Measurements from ENCODE around the gene SPATA6L. TPM values are rescaled to one million over a fixed set of nuclear protein-coding genes. Genes with fewer than 3 reads are reported as not detected.
A peak's percentile ranks its signal among the peaks of the same experiment; 100 is the strongest.

SPATA6L gene
- total and polyA plus RNA-seq, 9 of the 15 experiments (the other 6 are each of a cell fraction or from before 2014, with no cell fraction given) = 0.03 to 1.00 (median 0.08) TPM; not detected in 4

- peak overlapping the region; percentile 97 for H3K4me2 ChIP-seq (ENCODE audit: insufficient read depth, low read length)
- ChIA-PET CTCF (ENCODE audit: low intra/inter-chr PET ratio) (no interaction called here), POLR2A (interaction anchor here (1.4 kb wide), 1 partner anchor 11 kb away, joined by 4 read pairs; no protein-coding TSS in a partner anchor)
- no peaks in the 10 kb centered on the region for H3K27me3 ChIP-seq (ENCODE audit: control insufficient read depth in 2 of 2, insufficient read depth in 2 of 2, low read length in 2 of 2)
- TF ChIP-seq MEF2A (IDR thresholded peaks at IDR 0.05; ENCODE audit: control insufficient read depth, low read depth, low read length) = peak; percentile 69; the same call in 1 of the 2 replicates
- TF ChIP-seq POLR3G (IDR thresholded peaks at IDR 0.05; ENCODE audit: extremely low read depth, insufficient read length, insufficient replicate concordance) = no peak
- TF ChIP-seq ATF3 (IDR thresholded peaks at IDR 0.05) = peak; percentile 23; the same call in 1 of the 2 replicates
- TF ChIP-seq ATF3 (CRISPR knock-in tag; conservative IDR thresholded peaks at IDR 0.05) = no peak
- TF ChIP-seq, protein P1, sequence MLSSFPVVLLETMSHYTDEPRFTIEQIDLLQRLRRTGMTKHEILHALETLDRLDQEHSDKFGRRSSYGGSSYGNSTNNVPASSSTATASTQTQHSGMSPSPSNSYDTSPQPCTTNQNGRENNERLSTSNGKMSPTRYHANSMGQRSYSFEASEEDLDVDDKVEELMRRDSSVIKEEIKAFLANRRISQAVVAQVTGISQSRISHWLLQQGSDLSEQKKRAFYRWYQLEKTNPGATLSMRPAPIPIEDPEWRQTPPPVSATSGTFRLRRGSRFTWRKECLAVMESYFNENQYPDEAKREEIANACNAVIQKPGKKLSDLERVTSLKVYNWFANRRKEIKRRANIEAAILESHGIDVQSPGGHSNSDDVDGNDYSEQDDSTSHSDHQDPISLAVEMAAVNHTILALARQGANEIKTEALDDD (IDR thresholded peaks at IDR 0.05) = peak; percentile 87
- TF ChIP-seq PYGO2 (tag; IDR thresholded peaks at IDR 0.05) = 0 out of 2 replicates have a peak, but pooled peaks have one; percentile 14
- TF ChIP-seq NFE2 (IDR thresholded peaks at IDR 0.05; ENCODE audit: low read depth) = peak; percentile 50; the same call in 1 of the 2 replicates
- TF ChIP-seq, protein P2, sequence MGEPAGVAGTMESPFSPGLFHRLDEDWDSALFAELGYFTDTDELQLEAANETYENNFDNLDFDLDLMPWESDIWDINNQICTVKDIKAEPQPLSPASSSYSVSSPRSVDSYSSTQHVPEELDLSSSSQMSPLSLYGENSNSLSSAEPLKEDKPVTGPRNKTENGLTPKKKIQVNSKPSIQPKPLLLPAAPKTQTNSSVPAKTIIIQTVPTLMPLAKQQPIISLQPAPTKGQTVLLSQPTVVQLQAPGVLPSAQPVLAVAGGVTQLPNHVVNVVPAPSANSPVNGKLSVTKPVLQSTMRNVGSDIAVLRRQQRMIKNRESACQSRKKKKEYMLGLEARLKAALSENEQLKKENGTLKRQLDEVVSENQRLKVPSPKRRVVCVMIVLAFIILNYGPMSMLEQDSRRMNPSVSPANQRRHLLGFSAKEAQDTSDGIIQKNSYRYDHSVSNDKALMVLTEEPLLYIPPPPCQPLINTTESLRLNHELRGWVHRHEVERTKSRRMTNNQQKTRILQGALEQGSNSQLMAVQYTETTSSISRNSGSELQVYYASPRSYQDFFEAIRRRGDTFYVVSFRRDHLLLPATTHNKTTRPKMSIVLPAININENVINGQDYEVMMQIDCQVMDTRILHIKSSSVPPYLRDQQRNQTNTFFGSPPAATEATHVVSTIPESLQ (CRISPR knock-in tag; IDR thresholded peaks at IDR 0.05) = no peak
- peak; percentile 30 for TF ChIP-seq C11orf30 (IDR thresholded peaks at IDR 0.05; ENCODE audit: low read depth)
- no peak for TF ChIP-seq BDP1 (IDR thresholded peaks at IDR 0.05; ENCODE audit: insufficient read depth, insufficient read length)
- no peak for TF ChIP-seq MECOM (CRISPR knock-in tag; IDR thresholded peaks at IDR 0.05)
- peak; percentile 20; the same call in 1 of the 2 replicates for TF ChIP-seq ZNF316 (IDR thresholded peaks at IDR 0.05)
- TF ChIP-seq, protein P3, sequence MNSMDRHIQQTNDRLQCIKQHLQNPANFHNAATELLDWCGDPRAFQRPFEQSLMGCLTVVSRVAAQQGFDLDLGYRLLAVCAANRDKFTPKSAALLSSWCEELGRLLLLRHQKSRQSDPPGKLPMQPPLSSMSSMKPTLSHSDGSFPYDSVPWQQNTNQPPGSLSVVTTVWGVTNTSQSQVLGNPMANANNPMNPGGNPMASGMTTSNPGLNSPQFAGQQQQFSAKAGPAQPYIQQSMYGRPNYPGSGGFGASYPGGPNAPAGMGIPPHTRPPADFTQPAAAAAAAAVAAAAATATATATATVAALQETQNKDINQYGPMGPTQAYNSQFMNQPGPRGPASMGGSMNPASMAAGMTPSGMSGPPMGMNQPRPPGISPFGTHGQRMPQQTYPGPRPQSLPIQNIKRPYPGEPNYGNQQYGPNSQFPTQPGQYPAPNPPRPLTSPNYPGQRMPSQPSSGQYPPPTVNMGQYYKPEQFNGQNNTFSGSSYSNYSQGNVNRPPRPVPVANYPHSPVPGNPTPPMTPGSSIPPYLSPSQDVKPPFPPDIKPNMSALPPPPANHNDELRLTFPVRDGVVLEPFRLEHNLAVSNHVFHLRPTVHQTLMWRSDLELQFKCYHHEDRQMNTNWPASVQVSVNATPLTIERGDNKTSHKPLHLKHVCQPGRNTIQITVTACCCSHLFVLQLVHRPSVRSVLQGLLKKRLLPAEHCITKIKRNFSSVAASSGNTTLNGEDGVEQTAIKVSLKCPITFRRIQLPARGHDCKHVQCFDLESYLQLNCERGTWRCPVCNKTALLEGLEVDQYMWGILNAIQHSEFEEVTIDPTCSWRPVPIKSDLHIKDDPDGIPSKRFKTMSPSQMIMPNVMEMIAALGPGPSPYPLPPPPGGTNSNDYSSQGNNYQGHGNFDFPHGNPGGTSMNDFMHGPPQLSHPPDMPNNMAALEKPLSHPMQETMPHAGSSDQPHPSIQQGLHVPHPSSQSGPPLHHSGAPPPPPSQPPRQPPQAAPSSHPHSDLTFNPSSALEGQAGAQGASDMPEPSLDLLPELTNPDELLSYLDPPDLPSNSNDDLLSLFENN (IDR thresholded peaks at IDR 0.05; ENCODE audit: low read depth in 2 of 2, low read length in 2 of 2) = no peak
- TF ChIP-seq PML (IDR thresholded peaks at IDR 0.05; ENCODE audit: low read length) = 0 out of 2 replicates have a peak, but pooled peaks have one; percentile 1
- H3K4me1 ChIP-seq (replicated peaks in 1 of 2; ENCODE audit: control insufficient read depth in 2 of 2, insufficient read depth in 2 of 2, low read length in 2 of 2) = peaks cover under 1 to 21% of the 10 kb centered on the region in 2 experiments; a peak in 4 of 5 replicates
- H3K9me3 ChIP-seq (replicated peaks; ENCODE audit: control insufficient read depth, insufficient read depth, low read depth, low read length) = no peaks in the 10 kb centered on the region
- peaks cover 19% of the 10 kb centered on the region; the same call in 2 of the 3 replicates for H3K36me3 ChIP-seq (ENCODE audit: control insufficient read depth, insufficient read depth, low read length)
- intact Hi-C loops (cut with micrococcal nuclease) (no loop called here), in situ Hi-C loops (cut with MboI) (no loop called here)
- peak; percentile 74 for FAIRE-seq
- H2AFZ ChIP-seq (ENCODE audit: low read depth, low read length) = 0 out of 2 replicates have a peak overlapping the region, but pooled peaks have one; percentile 80
- no peaks in the 10 kb centered on the region for H3K9me1 ChIP-seq (ENCODE audit: control insufficient read depth, insufficient read depth, low read length)
- BruUV-seq (replicated peaks) = no TSS peak
- peak overlapping the region in 1 of 2 experiments; percentile 97; a peak in 3 of 4 replicates for H3K9ac ChIP-seq (ENCODE audit: insufficient read depth in 1 of 2, low read depth in 2 of 2, low read length in 2 of 2)
- ATAC-seq = peak; percentile 28
- WGBS (ENCODE audit: insufficient coverage, low coverage, missing lambda C conversion rate) = 6% methylated on average over 2 of the region's 2 CpGs
- DNase-seq (ENCODE audit: extremely low read depth in 1 of 4, low spot score in 3 of 4) = peak in 1 of 4 experiments; percentile 34
- peaks cover 43% of the 10 kb centered on the region for H3K79me2 ChIP-seq (ENCODE audit: control insufficient read depth, insufficient read depth, low read length)
- peak overlapping the region; percentile 94 for H3K27ac ChIP-seq (ENCODE audit: extremely low read depth, low read depth, low read length)
- peak overlapping the region; percentile 80 for H3K4me3 ChIP-seq
- H4K20me1 ChIP-seq (replicated peaks; ENCODE audit: control insufficient read depth, insufficient read depth, low read length) = no peaks in the 10 kb centered on the region
These were observed 14.5 kb upstream of the SPATA6L start for GRCh38 chr9:4680750-4681149.

Data from K562 (cell line).